Stimulated activated naive CD4-positive, alpha-beta T cell (primary cell): ENCODE measurements around the gene CD300C.
"Not testable (repeated sequence)": the region's sequence is repeated elsewhere in the genome, so short reads cannot be mapped to it uniquely, and the experiment has no call there.

ENCODE experiments used
- DNase-seq, 6 experiments: peaks; one replicate each; lab custom pipeline; 2025; lab: John Stamatoyannopoulos, UW

The CD300C gene

GRCh38 chr17:74531231-74531761 lies 14.6 kb downstream of the CD300C start, which contains the start of gene CD300LB:
TSS of gene CD300LB (minus strand) at chr17:74531475. CDS start at chr17:74531350, 125 bp downstream.
- DNase-seq, result no peak

- DNase-seq, result no peak
Observed at GRCh38 chr17:74530831-74531150, 15.1 kb downstream of the CD300C start.

- no peak for DNase-seq
Observed at GRCh38 chr17:74529243-74529642, 16.7 kb downstream of the CD300C start.

GRCh38 chr17:74528491-74529199 lies 17.3 kb downstream of the CD300C start:
- no peak for DNase-seq

- no peak for DNase-seq
Observed at GRCh38 chr17:74527756-74528155, 18.2 kb downstream of the CD300C start.

GRCh38 chr17:74527081-74527480 lies 18.8 kb downstream of the CD300C start:
- DNase-seq, result no peak

- no peak for DNase-seq
Observed at GRCh38 chr17:74526681-74527080, 19.2 kb downstream of the CD300C start.

- DNase-seq, result no peak
Observed at GRCh38 chr17:74525781-74526288, 20.1 kb downstream of the CD300C start.

GRCh38 chr17:74525465-74525725 lies 20.5 kb downstream of the CD300C start:
- no peak for DNase-seq

- no peak for DNase-seq
Observed at GRCh38 chr17:74524653-74525464, 21.1 kb downstream of the CD300C start.

- DNase-seq, result no peak
Observed at GRCh38 chr17:74523308-74523707, 22.6 kb downstream of the CD300C start.

- no peak for DNase-seq
Observed at GRCh38 chr17:74522381-74523105, 23.4 kb downstream of the CD300C start.

- no peak for DNase-seq
Observed at GRCh38 chr17:74521701-74522201, 24.2 kb downstream of the CD300C start.

GRCh38 chr17:74520790-74521480 lies 25.0 kb downstream of the CD300C start:
- no peak for DNase-seq

GRCh38 chr17:74520016-74520434 lies 25.9 kb downstream of the CD300C start:
- DNase-seq, result no peak

GRCh38 chr17:74518413-74518981 lies 27.4 kb downstream of the CD300C start:
- DNase-seq, result not testable (repeated sequence)

GRCh38 chr17:74516561-74517328 lies 29.2 kb downstream of the CD300C start:
- no peak for DNase-seq

- DNase-seq, result no peak
Observed at GRCh38 chr17:74515941-74516340, 30.0 kb downstream of the CD300C start.

- peak in 2 of 6 experiments; percentile 49 to 50 for DNase-seq
Observed at GRCh38 chr17:74514632-74515334, 31.1 kb downstream of the CD300C start.
